K562 (cell line): ENCODE data around the gene DOCK6. TPM values are rescaled to one million over a fixed set of nuclear protein-coding genes. Genes with fewer than 3 reads are reported as not detected.

ENCODE experiments used
- ATAC-seq: fragments of 200-7000 bp; cut with Tn5 transposase; 3 replicates; pipeline ENCODE4 v1.9.1; 2020; ENCODE audit warnings: moderate library complexity
- BruUV-seq: library from RNA; stranded (reverse); fragments of 400-500 nt; replicated peaks from 2 replicates; lab custom pipeline; 2021; lab: Mats Ljungman, UMichigan
- CTCF ChIA-PET: fragments of 300-600 bp; formaldehyde crosslinking; extraction: SDS; loops from one replicate; lab custom pipeline; 2021; ENCODE audit warnings: low intra/inter-chr PET ratio; lab: Yijun Ruan, JAX
- POLR2A ChIA-PET: fragments of 300-600, 350-650 bp; sonication (Branson Sonifier 250); formaldehyde crosslinking; extraction: SDS; loops from one replicate; lab custom pipeline; 2021; ENCODE audit warnings: antibody characterized with exemption, inconsistent platforms; lab: Yijun Ruan, JAX
- DNase-seq, 4 experiments: peaks; one replicate each; pipeline versions ENCODE4 v3.0.0 to v3.0.0-alpha.2; 2011 to 2018; ENCODE audit warnings: low spot score in 3 of 4, mixed read lengths in 3 of 4; ENCODE audit errors: extremely low read depth in 1 of 4
- FAIRE-seq: peaks from 2 replicates; lab custom pipeline; 2011; peaks lifted over from hg19 to GRCh38; lab: Jason Lieb, UNC
- H2AFZ ChIP-seq: 2 replicates; pipeline ENCODE4 v1.6.0; 2011; ENCODE audit warnings: low read depth, low read length, control low read depth, inconsistent platforms
- H3K27ac ChIP-seq: fragments of 200-600 bp; 3 replicates; pipeline ENCODE4 v1.8.0; 2011; ENCODE audit warnings: low read depth, mild to moderate bottlenecking, control low read depth, inconsistent platforms, low read length, moderate library complexity, mixed read lengths; ENCODE audit errors: extremely low read depth
- H3K27me3 ChIP-seq, 2 experiments: fragments of 300-600 bp in 1 of 2; 2 replicates in 1 of 2; 3 replicates in 1 of 2; pipeline versions ENCODE4 v1.6.0 to v1.8.0; 2011; ENCODE audit warnings: inconsistent platforms in 2 of 2, low read length in 2 of 2, mild to moderate bottlenecking in 1 of 2, mixed read lengths in 1 of 2, moderate library complexity in 1 of 2; ENCODE audit not compliant: control insufficient read depth in 2 of 2, insufficient read depth in 2 of 2
- H3K36me3 ChIP-seq: fragments of 300-600 bp; 3 replicates; pipeline ENCODE4 v1.8.0; 2011; ENCODE audit warnings: mild to moderate bottlenecking, low read length, inconsistent platforms; ENCODE audit not compliant: control insufficient read depth, insufficient read depth
- H3K4me1 ChIP-seq, 2 experiments: fragments of 200-600 bp in 1 of 2; replicated peaks in 1 of 2; 2 replicates in 1 of 2; 3 replicates in 1 of 2; pipeline versions ENCODE4 v1.5.1 to v1.8.0; 2011; ENCODE audit warnings: inconsistent platforms in 2 of 2, low read length in 2 of 2, mild to moderate bottlenecking in 1 of 2, mixed read lengths in 1 of 2, moderate library complexity in 1 of 2; ENCODE audit not compliant: control insufficient read depth in 2 of 2, insufficient read depth in 2 of 2
- H3K4me2 ChIP-seq: 2 replicates; pipeline ENCODE4 v1.6.1; 2011; ENCODE audit warnings: low read length, control low read depth, inconsistent platforms, mixed read lengths; ENCODE audit not compliant: insufficient read depth
- H3K4me3 ChIP-seq: fragments of 200-600 bp; sonication (generic), shearing (Covaris generic); 2 replicates; pipeline ENCODE4 v1.5.1; 2016; ENCODE audit warnings: control low read depth, inconsistent platforms
- H3K79me2 ChIP-seq: fragments of 200-600 bp; 3 replicates; pipeline ENCODE4 v1.8.0; 2011; ENCODE audit warnings: low read length, inconsistent platforms; ENCODE audit not compliant: control insufficient read depth, insufficient read depth
- H3K9ac ChIP-seq, 2 experiments: 2 replicates each; pipeline versions ENCODE4 v1.6.0 to v1.6.1; 2011; ENCODE audit warnings: low read depth in 2 of 2, low read length in 2 of 2, control low read depth in 1 of 2, inconsistent platforms in 1 of 2, mild to moderate bottlenecking in 1 of 2, mixed read lengths in 1 of 2; ENCODE audit not compliant: insufficient read depth in 1 of 2
- H3K9me1 ChIP-seq: one replicate; pipeline ENCODE4 v1.6.0; 2011; ENCODE audit warnings: inconsistent platforms, mild to moderate bottlenecking, low read length, moderate library complexity; ENCODE audit not compliant: control insufficient read depth, insufficient read depth
- H3K9me3 ChIP-seq: replicated peaks from 2 replicates; pipeline ENCODE4 v1.5.1; 2011; ENCODE audit warnings: low read depth, low read length, inconsistent platforms; ENCODE audit not compliant: control insufficient read depth, insufficient read depth
- H4K20me1 ChIP-seq: replicated peaks from 2 replicates; pipeline ENCODE4 v1.6.1; 2011; ENCODE audit warnings: low read length, inconsistent platforms, mixed read lengths; ENCODE audit not compliant: control insufficient read depth, insufficient read depth
- ARID2 ChIP-seq: fragments of 450-650 bp; IDR thresholded peaks from 2 replicates; pipeline ENCODE4 v1.6.1; 2017; ENCODE audit warnings: antibody characterized with exemption, mild to moderate bottlenecking
- BCLAF1 ChIP-seq, 2 experiments: fragments of 450-650 bp in 1 of 2; IDR thresholded peaks; 2 replicates each; pipeline ENCODE4 v1.6.1; 2011 to 2017; ENCODE audit warnings: low read depth in 2 of 2, antibody characterized with exemption in 1 of 2, borderline replicate concordance in 1 of 2, low read length in 1 of 2, mild to moderate bottlenecking in 1 of 2, mixed read lengths in 1 of 2; ENCODE audit not compliant: control insufficient read depth in 1 of 2
- COPS2 ChIP-seq: fragments of 450-650 bp; conservative IDR thresholded peaks from 2 replicates; pipeline ENCODE4 v1.6.1; 2016; ENCODE audit warnings: mild to moderate bottlenecking, moderate library complexity
- GTF2E2 ChIP-seq: fragments of 200-800 bp; sonication (Bioruptor generic); IDR thresholded peaks from 2 replicates; pipeline ENCODE4 v1.6.1; 2016; ENCODE audit warnings: missing genetic modification characterization, missing compliant biosample characterization
- NFRKB ChIP-seq: fragments of 450-650 bp; IDR thresholded peaks from 2 replicates; pipeline ENCODE4 v1.6.1; 2016; ENCODE audit warnings: low read depth
- PTBP1 ChIP-seq: fragments of 200-400 bp; formaldehyde crosslinking; IDR thresholded peaks from 2 replicates; pipeline ENCODE4 v1.6.1; 2017; ENCODE audit warnings: low read depth, low read length
- RBFOX2 ChIP-seq: fragments of 200-400 bp; formaldehyde crosslinking; IDR thresholded peaks from 2 replicates; pipeline ENCODE4 v1.6.1; 2017; ENCODE audit warnings: low read depth, mild to moderate bottlenecking, low read length, moderate library complexity
- RBM25 ChIP-seq: fragments of 200-400 bp; formaldehyde crosslinking; IDR thresholded peaks from 2 replicates; pipeline ENCODE4 v1.6.1; 2018; ENCODE audit warnings: low read length, low read depth, moderate library complexity; ENCODE audit not compliant: severe bottlenecking
- SMARCA5 ChIP-seq: fragments of 450-650 bp; IDR thresholded peaks from 2 replicates; pipeline ENCODE4 v1.6.1; 2016
- SPI1 ChIP-seq: IDR thresholded peaks from 2 replicates; pipeline ENCODE4 v1.6.1; 2011; ENCODE audit warnings: low read depth, low read length, control low read depth, borderline replicate concordance
- TFAP4 ChIP-seq: sonication (generic); formaldehyde crosslinking; IDR thresholded peaks from 2 replicates; pipeline ENCODE4 v1.8.0; 2022; ENCODE audit warnings: missing genetic modification reagents, mild to moderate bottlenecking, moderate library complexity, borderline replicate concordance
- WGBS: fragments of 100-300 bp; shearing (Covaris generic); methylation state at CpG from one replicate; pipeline ENCODE4 v1.1.6; 2016; ENCODE audit warnings: low coverage, mixed read lengths; ENCODE audit not compliant: insufficient coverage; ENCODE audit errors: missing lambda C conversion rate; 5-methylcytosine and 5-hydroxymethylcytosine counted together
- in situ Hi-C: fragments of 300-500 bp; cut with MboI; formaldehyde crosslinking; loops from 4 replicates; pipeline ENCODE4 v1.15.0; 2018; ENCODE audit warnings: inconsistent platforms, mixed read lengths
- intact Hi-C: fragments of 100-400 bp; cut with micrococcal nuclease; formaldehyde crosslinking; loops from 2 replicates; pipeline ENCODE4 v1.14.2; 2022
- polyA plus RNA-seq, 8 experiments: library from polyadenylated mRNA; depleted of rRNA in 4 of 8; stranded (reverse) in 5 of 8; unstranded in 3 of 8; fragments of >200 nt; fragmentation: Nextera tagmentation in 2 of 8; fragmentation: Illumina TruSeq in 1 of 8; extraction: Ambion mirVana in 2 of 8; extraction: Trizol in 1 of 8; gene quantifications; 2 replicates each; pipeline versions ENCODE4 v1.2.1 to v1.2.3, GENCODE V29; 2011 to 2014; ENCODE audit warnings: inconsistent platforms in 1 of 8, missing spikeins in 1 of 8
- total RNA-seq, 7 experiments: library from RNA; depleted of rRNA in 6 of 7; stranded (reverse); fragments of >200 nt in 6 of 7; fragmentation: Illumina TruSeq in 2 of 7; extraction: Trizol in 2 of 7; gene quantifications; 2 replicates each; pipeline versions ENCODE4 v1.2.1 to v1.2.3, GENCODE V29; 2011 to 2021; ENCODE audit warnings: low replicate concordance in 1 of 7

DOCK6 gene
- total and polyA plus RNA-seq, 9 of the 15 experiments (the other 6 are each of a cell fraction or from before 2014, with no cell fraction given) = 0.35 to 19.3 (median 3.8) TPM

- no peak for FAIRE-seq
- Histone ChIP-seq H3K9me3 (no peaks in the 10 kb centered on the region), H2AFZ (no peak overlapping the region), H3K27ac (no peak overlapping the region), H3K79me2 (no peaks in the 10 kb centered on the region), H4K20me1 (0 out of 2 replicates have a peak, but pooled peaks cover 3% of the 10 kb centered on the region), H3K4me2 (no peak overlapping the region), H3K4me1 (peaks cover 5 to 26% of the 10 kb centered on the region in 2 experiments; a peak in 3 of 5 replicates), H3K36me3 (no peaks in the 10 kb centered on the region), H3K9me1 (no peaks in the 10 kb centered on the region), H3K4me3 (no peak overlapping the region), H3K9ac (no peak overlapping the region), H3K27me3 (no peaks in the 10 kb centered on the region; a peak in 1 of 5 replicates)
- 66% methylated on average over 6 of the region's 6 CpGs for WGBS
- in situ Hi-C loops = no loop called here
- peak; percentile 86 for TF ChIP-seq RBM25
- no peak for TF ChIP-seq SMARCA5
- no peak for TF ChIP-seq SPI1
- no peak for TF ChIP-seq COPS2
- 0 out of 2 replicates have a peak, but pooled peaks have one; percentile 35 for TF ChIP-seq PTBP1
- CTCF ChIA-PET = no interaction called here
- BruUV-seq = no TSS peak
- POLR2A ChIA-PET = interaction anchor here (0.6 to 0.7 kb wide), 2 partner anchors 10 to 81 kb away, joined by 3 read pairs; no protein-coding TSS in a partner anchor
- intact Hi-C loops = no loop called here
- ATAC-seq = no peak
- DNase-seq = no peak
These were observed 1.4 kb upstream of the DOCK6 start for GRCh38 chr19:11263726-11264125.

- intact Hi-C loops (no loop called here), in situ Hi-C loops (no loop called here)
- Histone ChIP-seq H3K4me1 (peaks cover 5 to 23% of the 10 kb centered on the region in 2 experiments; a peak in 3 of 5 replicates), H3K27ac (no peak overlapping the region), H3K36me3 (no peaks in the 10 kb centered on the region), H2AFZ (peak overlapping the region; percentile 80), H3K79me2 (no peaks in the 10 kb centered on the region), H3K27me3 (no peaks in the 10 kb centered on the region; a peak in 1 of 5 replicates), H4K20me1 (0 out of 2 replicates have a peak, but pooled peaks cover 3% of the 10 kb centered on the region), H3K9me3 (no peaks in the 10 kb centered on the region), H3K9me1 (no peaks in the 10 kb centered on the region), H3K4me2 (peak overlapping the region; percentile 77), H3K4me3 (peak overlapping the region; percentile 89), H3K9ac (peak overlapping the region; percentile 53 to 90; a peak in 3 of 4 replicates)
- BruUV-seq = no TSS peak
- WGBS = 31% methylated on average over 12 of the region's 18 CpGs
- POLR2A ChIA-PET = interaction anchor here (0.6 to 1.4 kb wide), 3 partner anchors 9 to 552 kb away, joined by 3 to 4 read pairs (median 4); no protein-coding TSS in a partner anchor
- no peak for FAIRE-seq
- no peak for DNase-seq
- ATAC-seq = peak; percentile 12; the same call in 1 of the 3 replicates
- CTCF ChIA-PET = interaction anchor here (0.6 kb wide), 1 partner anchor 25 kb away, joined by 4 read pairs; no protein-coding TSS in a partner anchor
- TF ChIP-seq NFRKB (no peak), RBFOX2 (no peak), ARID2 (no peak), GTF2E2 (tag) (no peak), TFAP4 (CRISPR knock-in tag) (peak; percentile 59; the same call in 1 of the 2 replicates), BCLAF1 (IDR thresholded peaks at IDR 0.05; ENCODE audit: borderline replicate concordance in 1 of 2, control insufficient read depth in 1 of 2, low read depth in 2 of 2, low read length in 1 of 2) (no peak)
These were observed 823 bp downstream of the DOCK6 start for GRCh38 chr19:11261431-11261970.
